GM18907 (cell line): ENCODE data around the gene HOTAIR.

ENCODE experiments used
- ATAC-seq: cut with Tn5 transposase; IDR thresholded peaks from one replicate; pipeline ENCODE4 v1.9.1; 2021; ENCODE audit warnings: mild to moderate bottlenecking, moderate library complexity; ENCODE audit not compliant: unreplicated experiment

HOTAIR gene

GRCh38 chr12:54000116-54001114, 25.7 kb upstream of the HOTAIR start, which contains the start of gene HOXC9:
HOXC9 (plus strand) TSS chr12:54000161; CDS start chr12:54000189, 28 bp downstream.
- ATAC-seq: no peak

- no peak for ATAC-seq
These were observed 24.9 kb upstream of the HOTAIR start for GRCh38 chr12:53999559-54000115.

GRCh38 chr12:53998900-53999236, 24.1 kb upstream of the HOTAIR start:
- ATAC-seq: no peak

GRCh38 chr12:53998110-53998899, 23.6 kb upstream of the HOTAIR start:
- no peak for ATAC-seq

- no peak for ATAC-seq
These were observed 22.7 kb upstream of the HOTAIR start for GRCh38 chr12:53997204-53998109.

GRCh38 chr12:53996240-53997203, 21.8 kb upstream of the HOTAIR start:
- ATAC-seq: no peak

- no peak for ATAC-seq
These were observed 20.9 kb upstream of the HOTAIR start for GRCh38 chr12:53995378-53996239.

GRCh38 chr12:53995002-53995377, 20.2 kb upstream of the HOTAIR start:
- ATAC-seq: no peak

- ATAC-seq: no peak
These were observed 19.7 kb upstream of the HOTAIR start for GRCh38 chr12:53994264-53995001.

- no peak for ATAC-seq
These were observed 19.2 kb upstream of the HOTAIR start for GRCh38 chr12:53994009-53994263.

- ATAC-seq: no peak
These were observed 18.6 kb upstream of the HOTAIR start for GRCh38 chr12:53993162-53994008.

GRCh38 chr12:53992377-53992889, 17.7 kb upstream of the HOTAIR start:
- ATAC-seq: no peak

- no peak for ATAC-seq
These were observed 16.3 kb upstream of the HOTAIR start for GRCh38 chr12:53991077-53991460.

- no peak for ATAC-seq
These were observed 15.7 kb upstream of the HOTAIR start for GRCh38 chr12:53990311-53991076.

- ATAC-seq: no peak
These were observed 14.7 kb upstream of the HOTAIR start for GRCh38 chr12:53989227-53990113.
